ENCODE data around the gene GDF10.
A peak's percentile ranks its signal among the peaks of the same experiment; 100 is the strongest.

GDF10 gene

GRCh38 chr10:47259466-47259865 is 40.5 kb upstream of the GDF10 start:
- H3K4me3 ChIP-seq (ENCODE audit: low read length): no peak overlapping the region
- no peaks in the 10 kb centered on the region for H3K79me1 ChIP-seq (ENCODE audit: low read length)
- H3K36me3 ChIP-seq (ENCODE audit: control insufficient read depth, insufficient read depth, low read length): no peaks in the 10 kb centered on the region
- H3K9ac ChIP-seq (ENCODE audit: low read length): no peak overlapping the region
- H3K18ac ChIP-seq (ENCODE audit: low read length): no peak overlapping the region
- H3K27me3 ChIP-seq (ENCODE audit: insufficient read depth, low read length, poor library complexity): no peaks in the 10 kb centered on the region
- no peak overlapping the region for H2BK15ac ChIP-seq (replicated peaks; ENCODE audit: low read depth)
- H2BK5ac ChIP-seq (ENCODE audit: low read length): no peak overlapping the region
- H3K79me2 ChIP-seq (ENCODE audit: control insufficient read depth, insufficient read depth, low read length): no peaks in the 10 kb centered on the region
- WGBS (ENCODE audit: extremely low coverage, insufficient coverage, low lambda C conversion rate): no CpG with 5 or more reads among the region's 5 CpGs
- H3K27ac ChIP-seq (ENCODE audit: low read depth, low read length): no peak overlapping the region
- H2AK5ac ChIP-seq (ENCODE audit: low read length): no peak overlapping the region
- H3K23ac ChIP-seq (ENCODE audit: low read length): no peak overlapping the region
- no peak overlapping the region for H3K56ac ChIP-seq (ENCODE audit: low read length)
- H2BK120ac ChIP-seq (ENCODE audit: low read depth, low read length): no peak overlapping the region
- H3K4ac ChIP-seq (ENCODE audit: low read depth, low read length): no peak overlapping the region
- no peak overlapping the region for H3K4me2 ChIP-seq (ENCODE audit: low read length)
- H3K4me1 ChIP-seq (ENCODE audit: control insufficient read depth, low read depth, low read length): no peaks in the 10 kb centered on the region
- H4K5ac ChIP-seq (ENCODE audit: low read length): no peak overlapping the region
- no peak overlapping the region for H4K8ac ChIP-seq (ENCODE audit: low read depth, low read length)
- DNase-seq: no peak

- no peaks in the 10 kb centered on the region for H3K4me1 ChIP-seq (ENCODE audit: control insufficient read depth, low read depth, low read length)
- H3K9ac ChIP-seq (ENCODE audit: low read length): no peak overlapping the region
- no peaks in the 10 kb centered on the region for H3K36me3 ChIP-seq (ENCODE audit: control insufficient read depth, insufficient read depth, low read length)
- no peak overlapping the region for H3K56ac ChIP-seq (ENCODE audit: low read length)
- no peak overlapping the region for H3K4me2 ChIP-seq (ENCODE audit: low read length)
- H3K79me1 ChIP-seq (ENCODE audit: low read length): no peaks in the 10 kb centered on the region
- no peak overlapping the region for H3K23ac ChIP-seq (ENCODE audit: low read length)
- no peak overlapping the region for H2BK5ac ChIP-seq (ENCODE audit: low read length)
- H4K5ac ChIP-seq (ENCODE audit: low read length): no peak overlapping the region
- H3K27ac ChIP-seq (ENCODE audit: low read depth, low read length): no peak overlapping the region
- no peak overlapping the region for H3K4ac ChIP-seq (ENCODE audit: low read depth, low read length)
- no peak overlapping the region for H4K8ac ChIP-seq (ENCODE audit: low read depth, low read length)
- no peaks in the 10 kb centered on the region for H3K27me3 ChIP-seq (ENCODE audit: insufficient read depth, low read length, poor library complexity)
- WGBS (ENCODE audit: extremely low coverage, insufficient coverage, low lambda C conversion rate): no CpG with 5 or more reads among the region's 9 CpGs
- peak; percentile 55 for DNase-seq
- H2BK15ac ChIP-seq (replicated peaks; ENCODE audit: low read depth): no peak overlapping the region
- H2BK120ac ChIP-seq (ENCODE audit: low read depth, low read length): no peak overlapping the region
- H2AK5ac ChIP-seq (ENCODE audit: low read length): no peak overlapping the region
- H3K79me2 ChIP-seq (ENCODE audit: control insufficient read depth, insufficient read depth, low read length): no peaks in the 10 kb centered on the region
- no peak overlapping the region for H3K18ac ChIP-seq (ENCODE audit: low read length)
- H3K4me3 ChIP-seq (ENCODE audit: low read length): no peak overlapping the region
Measured at GRCh38 chr10:47260505-47261111, 39.4 kb upstream of the GDF10 start.

GRCh38 chr10:47261121-47261520 is 38.9 kb upstream of the GDF10 start:
- no peak for DNase-seq
- no peaks in the 10 kb centered on the region for H3K4me1 ChIP-seq (ENCODE audit: control insufficient read depth, low read depth, low read length)
- no peak overlapping the region for H3K27ac ChIP-seq (ENCODE audit: low read depth, low read length)
- no peaks in the 10 kb centered on the region for H3K27me3 ChIP-seq (ENCODE audit: insufficient read depth, low read length, poor library complexity)
- H3K79me1 ChIP-seq (ENCODE audit: low read length): no peaks in the 10 kb centered on the region
- H2BK120ac ChIP-seq (ENCODE audit: low read depth, low read length): no peak overlapping the region
- H3K9ac ChIP-seq (ENCODE audit: low read length): no peak overlapping the region
- H3K36me3 ChIP-seq (ENCODE audit: control insufficient read depth, insufficient read depth, low read length): no peaks in the 10 kb centered on the region
- no peak overlapping the region for H2AK5ac ChIP-seq (ENCODE audit: low read length)
- H2BK5ac ChIP-seq (ENCODE audit: low read length): no peak overlapping the region
- no peak overlapping the region for H3K4me2 ChIP-seq (ENCODE audit: low read length)
- no peaks in the 10 kb centered on the region for H3K79me2 ChIP-seq (ENCODE audit: control insufficient read depth, insufficient read depth, low read length)
- H4K5ac ChIP-seq (ENCODE audit: low read length): no peak overlapping the region
- no peak overlapping the region for H4K8ac ChIP-seq (ENCODE audit: low read depth, low read length)
- no peak overlapping the region for H3K4me3 ChIP-seq (ENCODE audit: low read length)
- no peak overlapping the region for H3K18ac ChIP-seq (ENCODE audit: low read length)
- WGBS (ENCODE audit: extremely low coverage, insufficient coverage, low lambda C conversion rate): no CpG with 5 or more reads among the region's 1 CpG
- H2BK15ac ChIP-seq (replicated peaks; ENCODE audit: low read depth): no peak overlapping the region
- no peak overlapping the region for H3K23ac ChIP-seq (ENCODE audit: low read length)
- H3K4ac ChIP-seq (ENCODE audit: low read depth, low read length): no peak overlapping the region
- no peak overlapping the region for H3K56ac ChIP-seq (ENCODE audit: low read length)

GRCh38 chr10:47261556-47261955 is 38.4 kb upstream of the GDF10 start:
- WGBS (ENCODE audit: extremely low coverage, insufficient coverage, low lambda C conversion rate): no CpG with 5 or more reads among the region's 5 CpGs

GRCh38 chr10:47262606-47263533 is 37.1 kb upstream of the GDF10 start:
- no peaks in the 10 kb centered on the region for H3K4me1 ChIP-seq (ENCODE audit: control insufficient read depth, low read depth, low read length)
- no peaks in the 10 kb centered on the region for H3K36me3 ChIP-seq (ENCODE audit: control insufficient read depth, insufficient read depth, low read length)
- H4K8ac ChIP-seq (ENCODE audit: low read depth, low read length): no peak overlapping the region
- no peak overlapping the region for H3K4me3 ChIP-seq (ENCODE audit: low read length)
- H2BK120ac ChIP-seq (ENCODE audit: low read depth, low read length): no peak overlapping the region
- H2AK5ac ChIP-seq (ENCODE audit: low read length): no peak overlapping the region
- H3K56ac ChIP-seq (ENCODE audit: low read length): no peak overlapping the region
- H3K27ac ChIP-seq (ENCODE audit: low read depth, low read length): no peak overlapping the region
- no peak overlapping the region for H3K23ac ChIP-seq (ENCODE audit: low read length)
- no peak overlapping the region for H3K18ac ChIP-seq (ENCODE audit: low read length)
- no peak overlapping the region for H4K5ac ChIP-seq (ENCODE audit: low read length)
- no peak for DNase-seq
- no CpG with 5 or more reads among the region's 5 CpGs for WGBS (ENCODE audit: extremely low coverage, insufficient coverage, low lambda C conversion rate)
- no peak overlapping the region for H2BK15ac ChIP-seq (replicated peaks; ENCODE audit: low read depth)
- no peak overlapping the region for H2BK5ac ChIP-seq (ENCODE audit: low read length)
- H3K4me2 ChIP-seq (ENCODE audit: low read length): no peak overlapping the region
- no peak overlapping the region for H3K9ac ChIP-seq (ENCODE audit: low read length)
- H3K4ac ChIP-seq (ENCODE audit: low read depth, low read length): no peak overlapping the region
- H3K79me2 ChIP-seq (ENCODE audit: control insufficient read depth, insufficient read depth, low read length): no peaks in the 10 kb centered on the region
- H3K27me3 ChIP-seq (ENCODE audit: insufficient read depth, low read length, poor library complexity): no peaks in the 10 kb centered on the region
- H3K79me1 ChIP-seq (ENCODE audit: low read length): no peaks in the 10 kb centered on the region

More at GRCh38 chr10:47261556-47261955, 38.4 kb upstream of the GDF10 start:
- Histone ChIP-seq H3K9ac (ENCODE audit: low read length) (no peak overlapping the region), H2BK120ac (ENCODE audit: low read depth, low read length) (no peak overlapping the region), H4K8ac (ENCODE audit: low read depth, low read length) (no peak overlapping the region), H4K5ac (ENCODE audit: low read length) (no peak overlapping the region), H3K4me1 (ENCODE audit: control insufficient read depth, low read depth, low read length) (no peaks in the 10 kb centered on the region), H3K79me2 (ENCODE audit: control insufficient read depth, insufficient read depth, low read length) (no peaks in the 10 kb centered on the region), H2BK15ac (replicated peaks; ENCODE audit: low read depth) (no peak overlapping the region), H2AK5ac (ENCODE audit: low read length) (no peak overlapping the region), H3K4me3 (ENCODE audit: low read length) (no peak overlapping the region), H3K18ac (ENCODE audit: low read length) (no peak overlapping the region), H2BK5ac (ENCODE audit: low read length) (no peak overlapping the region), H3K4me2 (ENCODE audit: low read length) (no peak overlapping the region), H3K4ac (ENCODE audit: low read depth, low read length) (no peak overlapping the region), H3K23ac (ENCODE audit: low read length) (no peak overlapping the region), H3K56ac (ENCODE audit: low read length) (no peak overlapping the region), H3K36me3 (ENCODE audit: control insufficient read depth, insufficient read depth, low read length) (no peaks in the 10 kb centered on the region), H3K27me3 (ENCODE audit: insufficient read depth, low read length, poor library complexity) (no peaks in the 10 kb centered on the region), H3K27ac (ENCODE audit: low read depth, low read length) (no peak overlapping the region), H3K79me1 (ENCODE audit: low read length) (no peaks in the 10 kb centered on the region)
- DNase-seq: no peak
